ENCODE measurements around the gene ITPR2.
"Not testable (repeated sequence)": the region's sequence is repeated elsewhere in the genome, so short reads cannot be mapped to it uniquely, and the experiment has no call there.

The ITPR2 gene

GRCh38 chr12:26786491-26786864 is 46.5 kb downstream of the ITPR2 start:
- POLR2A ChIA-PET, result no interaction called here
- CTCF ChIA-PET, result no interaction called here
- TF ChIP-seq FOXK2 (IDR thresholded peaks at IDR 0.05) (no peak), FOXA1 (IDR thresholded peaks at IDR 0.05) (no peak), TARDBP (IDR thresholded peaks at IDR 0.05) (no peak), BHLHE40 (IDR thresholded peaks at IDR 0.05; ENCODE audit: borderline replicate concordance) (no peak), SP1 (IDR thresholded peaks at IDR 0.05) (no peak), HDGF (IDR thresholded peaks at IDR 0.05; ENCODE audit: borderline replicate concordance) (no peak), ELF4 (IDR thresholded peaks at IDR 0.05) (no peak), FOXM1 (IDR thresholded peaks at IDR 0.05; ENCODE audit: borderline replicate concordance) (no peak), NFRKB (IDR thresholded peaks at IDR 0.05) (no peak), CTBP1 (IDR thresholded peaks at IDR 0.05; ENCODE audit: borderline replicate concordance) (no peak), L3MBTL2 (conservative IDR thresholded peaks at IDR 0.05) (no peak), LEF1 (IDR thresholded peaks at IDR 0.05; ENCODE audit: borderline replicate concordance) (no peak), PKNOX1 (IDR thresholded peaks at IDR 0.05) (no peak), ARNT (IDR thresholded peaks at IDR 0.05) (no peak), SUZ12 (IDR thresholded peaks at IDR 0.05) (no peak), ZNF384 (IDR thresholded peaks at IDR 0.05) (no peak)
- no peak for DNase-seq (ENCODE audit: extremely low spot score)

- DNase-seq (ENCODE audit: extremely low spot score); POLR2A ChIA-PET; CTCF ChIA-PET: not testable (repeated sequence)
These were observed 49.1 kb downstream of the ITPR2 start for GRCh38 chr12:26783816-26784379.

GRCh38 chr12:26783131-26783526 is 49.9 kb downstream of the ITPR2 start:
- POLR2A ChIA-PET, result no interaction called here
- CTCF ChIA-PET, result no interaction called here
- no peak for DNase-seq (ENCODE audit: extremely low spot score)
- TF ChIP-seq ZNF384 (IDR thresholded peaks at IDR 0.05) (no peak), L3MBTL2 (conservative IDR thresholded peaks at IDR 0.05) (no peak), CTBP1 (IDR thresholded peaks at IDR 0.05; ENCODE audit: borderline replicate concordance) (no peak)

- ChIA-PET POLR2A (no interaction called here), CTCF (interaction anchor here (0.6 kb wide), 1 partner anchor 208 kb away, joined by 3 read pairs; no protein-coding TSS in a partner anchor)
- no peak for DNase-seq (ENCODE audit: extremely low spot score)
- TF ChIP-seq SP1 (IDR thresholded peaks at IDR 0.05) (no peak), ZNF384 (IDR thresholded peaks at IDR 0.05) (no peak), FOXA1 (IDR thresholded peaks at IDR 0.05) (no peak), FOXK2 (IDR thresholded peaks at IDR 0.05) (no peak), ELF4 (IDR thresholded peaks at IDR 0.05) (no peak), FOXM1 (IDR thresholded peaks at IDR 0.05; ENCODE audit: borderline replicate concordance) (no peak), SUZ12 (IDR thresholded peaks at IDR 0.05) (no peak), HDGF (IDR thresholded peaks at IDR 0.05; ENCODE audit: borderline replicate concordance) (no peak), ARNT (IDR thresholded peaks at IDR 0.05) (no peak)
These were observed 50.4 kb downstream of the ITPR2 start for GRCh38 chr12:26782372-26783130.

GRCh38 chr12:26780656-26781055 is 52.3 kb downstream of the ITPR2 start:
- POLR2A ChIA-PET; DNase-seq (ENCODE audit: extremely low spot score): not testable (repeated sequence)
- CTCF ChIA-PET, result interaction anchor here (0.7 kb wide), 1 partner anchor 8 kb away, joined by 3 read pairs; no protein-coding TSS in a partner anchor

GRCh38 chr12:26778173-26778775 is 54.7 kb downstream of the ITPR2 start:
- CTCF ChIA-PET; DNase-seq (ENCODE audit: extremely low spot score); POLR2A ChIA-PET: not testable (repeated sequence)

GRCh38 chr12:26777236-26777635 is 55.8 kb downstream of the ITPR2 start:
- POLR2A ChIA-PET, result no interaction called here
- TF ChIP-seq ZNF384 (IDR thresholded peaks at IDR 0.05) (no peak), ELF4 (IDR thresholded peaks at IDR 0.05) (no peak), PKNOX1 (IDR thresholded peaks at IDR 0.05) (no peak), FOXA1 (IDR thresholded peaks at IDR 0.05) (no peak), SP1 (IDR thresholded peaks at IDR 0.05) (no peak), NFRKB (IDR thresholded peaks at IDR 0.05) (no peak), ARNT (IDR thresholded peaks at IDR 0.05) (no peak), LEF1 (IDR thresholded peaks at IDR 0.05; ENCODE audit: borderline replicate concordance) (no peak), SUZ12 (IDR thresholded peaks at IDR 0.05) (no peak), L3MBTL2 (conservative IDR thresholded peaks at IDR 0.05) (no peak), TARDBP (IDR thresholded peaks at IDR 0.05) (no peak), FOXM1 (IDR thresholded peaks at IDR 0.05; ENCODE audit: borderline replicate concordance) (no peak), FOXK2 (IDR thresholded peaks at IDR 0.05) (no peak), BHLHE40 (IDR thresholded peaks at IDR 0.05; ENCODE audit: borderline replicate concordance) (no peak), CTBP1 (IDR thresholded peaks at IDR 0.05; ENCODE audit: borderline replicate concordance) (no peak)
- CTCF ChIA-PET, result no interaction called here
- no peak for DNase-seq (ENCODE audit: extremely low spot score)

GRCh38 chr12:26775991-26776390 is 57.0 kb downstream of the ITPR2 start:
- DNase-seq (ENCODE audit: extremely low spot score); POLR2A ChIA-PET: not testable (repeated sequence)

More at GRCh38 chr12:26775991-26776390, 57.0 kb downstream of the ITPR2 start:
- CTCF ChIA-PET, result not testable (repeated sequence)
